Activated naive CD4-positive, alpha-beta T cell treated with anti-CD3 and anti-CD28 coated beads for 36 hours (primary cell): ENCODE results near the gene CHST3. TPM values are rescaled to one million over a fixed set of nuclear protein-coding genes. Genes with fewer than 3 reads are reported as not detected.

Source experiments
- CTCF ChIA-PET: fragments of 350-600 bp; sonication (Branson Sonifier 250); formaldehyde crosslinking; loops from one replicate; lab custom pipeline; 2021; ENCODE audit warnings: antibody characterized with exemption; lab: Charles Lee
- DNase-seq: peaks from one replicate; pipeline ENCODE4 v3.0.0-alpha.2; 2020
- H3K27ac Mint-ChIP-seq: one replicate; pipeline ENCODE4 v1.8.0; 2021; ENCODE audit warnings: mild to moderate bottlenecking, mixed read lengths
- H3K27me3 Mint-ChIP-seq: one replicate; pipeline ENCODE4 v1.8.0; 2021; ENCODE audit warnings: low read depth, mixed read lengths
- H3K36me3 Mint-ChIP-seq: one replicate; pipeline ENCODE4 v1.8.0; 2021; ENCODE audit warnings: low read depth, mixed read lengths
- H3K4me1 Mint-ChIP-seq: one replicate; pipeline ENCODE4 v1.8.0; 2021; ENCODE audit warnings: low read depth, mixed read lengths
- H3K4me3 Mint-ChIP-seq: one replicate; pipeline ENCODE4 v1.8.0; 2021; ENCODE audit warnings: mild to moderate bottlenecking, moderate library complexity, mixed read lengths
- H3K9me3 Mint-ChIP-seq: one replicate; pipeline ENCODE4 v1.8.0; 2021; ENCODE audit warnings: mixed read lengths
- intact Hi-C: fragments of 100-400 bp; cut with micrococcal nuclease; formaldehyde crosslinking; loops from one replicate; pipeline ENCODE4 v1.15.1; 2023
- total RNA-seq, 2 experiments: library from RNA; stranded (reverse); gene quantifications; one replicate each; pipeline ENCODE4 v1.2.3, GENCODE V29; 2021

CHST3 gene
- total RNA-seq, 2 experiments from 2014 or later = 0.55 to 0.57 TPM

DNA sequence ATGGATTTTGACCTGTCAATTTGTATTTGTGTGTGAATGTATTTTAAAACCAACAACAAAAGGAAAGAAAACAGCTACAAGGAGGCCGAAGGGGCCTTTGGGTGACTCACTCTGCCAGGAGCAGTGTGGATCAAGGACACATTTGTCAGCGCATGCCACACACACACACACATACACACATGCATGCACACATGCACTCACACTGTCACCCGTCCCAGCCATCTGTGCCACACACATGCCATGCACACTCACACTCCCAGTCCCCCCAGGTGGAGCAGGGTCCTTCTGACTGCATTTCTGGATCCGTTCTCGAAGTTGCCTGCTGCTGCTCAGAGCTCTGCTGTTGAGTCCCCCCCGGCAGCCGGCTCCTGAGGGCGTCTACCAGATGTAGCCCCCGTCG, 98.2 kb downstream of the CHST3 start:
- DNase-seq = no peak
- intact Hi-C loops = no loop called here
- Mint-ChIP-seq H3K27me3 (no peaks in the 10 kb centered on the region), H3K9me3 (no peaks in the 10 kb centered on the region), H3K4me3 (no peak overlapping the region), H3K4me1 (peaks cover 31% of the 10 kb centered on the region), H3K27ac (peak overlapping the region; percentile 40), H3K36me3 (peaks cover 24% of the 10 kb centered on the region)
- CTCF ChIA-PET = interaction anchor here (0.5 to 2.2 kb wide), 3 partner anchors 14 to 297 kb away, joined by 3 to 8 read pairs (median 3); no protein-coding TSS in a partner anchor

Other genes with a start within 250 kb of the CHST3 start
- gene C10orf105, start 244.6 kb upstream of the CHST3 start, total RNA-seq = under 1 TPM; 0.32 to 0.36 TPM
- 10 to 100 TPM; 52.0 to 55.5 TPM for gene VSIR, start 190.9 kb upstream of the CHST3 start, total RNA-seq
- gene PSAP, start 113.1 kb upstream of the CHST3 start, total RNA-seq = 100 to 1,000 TPM; 129 to 133 TPM
- gene SPOCK2, start 124.2 kb downstream of the CHST3 start, total RNA-seq = 100 to 1,000 TPM; 205 to 208 TPM